Prostate gland (tissue), 2 donors: ENCODE measurements around the gene ASH1L.

Experiments used
- CTCF ChIP-seq, 4 experiments: fragments of 200-600 bp in 2 of 4; fragments of 450-650 bp in 2 of 4; sonication (generic) in 2 of 4; IDR thresholded peaks; 1 replicate in 3 of 4; 2 replicates in 1 of 4; pipeline ENCODE4 v1.5.1; 2016 to 2019; ENCODE audit warnings: antibody characterized with exemption in 4 of 4, mild to moderate bottlenecking in 2 of 4, moderate library complexity in 2 of 4
- POLR2A ChIP-seq: fragments of 450-650 bp; IDR thresholded peaks from one replicate; pipeline ENCODE4 v1.6.1; 2016; ENCODE audit warnings: antibody characterized with exemption, mild to moderate bottlenecking
- POLR2AphosphoS5 ChIP-seq: sonication (generic); formaldehyde crosslinking; IDR thresholded peaks from one replicate; pipeline ENCODE4 v1.6.1; 2017; ENCODE audit warnings: antibody characterized with exemption

GRCh38 chr1:155474146-155474545 lies 88.5 kb downstream of the ASH1L start:
- TF ChIP-seq CTCF (IDR thresholded peaks at IDR 0.05) (no peak), POLR2AphosphoS5 (no peak), POLR2A (no peak)
